ENCODE results near the gene WASHC4.

- TF ChIP-seq CTCF (IDR thresholded peaks at IDR 0.05) (no peak), POLR2A (IDR thresholded peaks at IDR 0.05) (no peak)
Observed at GRCh38 chr12:105202202-105202601, 94.7 kb downstream of the WASHC4 start.
